Colonic mucosa (tissue), 4 donors: Measurements from ENCODE around the gene ADARB2. TPM values are rescaled to one million over a fixed set of nuclear protein-coding genes. Genes with fewer than 3 reads are reported as not detected.
A peak's percentile ranks its signal among the peaks of the same experiment; 100 is the strongest.

Experiments used
- DNase-seq: peaks from one replicate; pipeline ENCODE4 v3.0.0-alpha.2; 2020
- H3K27ac ChIP-seq: fragments of 200-600 bp; one replicate; pipeline ENCODE4 v1.8.0; 2021
- H3K27me3 ChIP-seq: fragments of 200-600 bp; one replicate; pipeline ENCODE4 v1.8.0; 2021
- H3K36me3 ChIP-seq: fragments of 200-600 bp; one replicate; pipeline ENCODE4 v1.8.0; 2021
- H3K4me1 ChIP-seq: fragments of 200-600 bp; one replicate; pipeline ENCODE4 v1.8.0; 2021; ENCODE audit warnings: mild to moderate bottlenecking
- H3K4me3 ChIP-seq: fragments of 200-600 bp; one replicate; pipeline ENCODE4 v1.8.0; 2021
- H3K9ac ChIP-seq, 2 donors: one replicate each; pipeline ENCODE4 v1.7.0; 2013; ENCODE audit warnings: control low read depth in 2 of 2, low read depth in 2 of 2, low read length in 2 of 2
- H3K9me3 ChIP-seq: fragments of 200-600 bp; one replicate; pipeline ENCODE4 v1.8.0; 2021
- intact Hi-C: fragments of 100-400 bp; cut with DNase I; formaldehyde crosslinking; loops from one replicate; pipeline ENCODE4 v1.14.1; 2022
- total RNA-seq, 2 donors: library from RNA; stranded (reverse); fragmentation: NEBNext Ultra II Directional in 1 of 2; extraction: Animal tissue kit (Norgen Biotek cat#: 25700) in 1 of 2; gene quantifications; one replicate each; pipeline ENCODE4 v1.2.1, GENCODE V29; 2021
- TF ChIP-seq, protein P1 (sequence below): fragments of 200-600 bp; IDR thresholded peaks from one replicate; pipeline ENCODE4 v1.8.0; 2022; ENCODE audit warnings: antibody characterized with exemption, mild to moderate bottlenecking
- donor health status: healthy.
- donor health status: DM: no; HTN: no; CAD: no.
- donor health status: DM: no; HTN: no; CAD: no.

Gene ADARB2
- total RNA-seq, 2 donors from 2014 or later = 0.19 TPM; not detected in 1

DNA sequence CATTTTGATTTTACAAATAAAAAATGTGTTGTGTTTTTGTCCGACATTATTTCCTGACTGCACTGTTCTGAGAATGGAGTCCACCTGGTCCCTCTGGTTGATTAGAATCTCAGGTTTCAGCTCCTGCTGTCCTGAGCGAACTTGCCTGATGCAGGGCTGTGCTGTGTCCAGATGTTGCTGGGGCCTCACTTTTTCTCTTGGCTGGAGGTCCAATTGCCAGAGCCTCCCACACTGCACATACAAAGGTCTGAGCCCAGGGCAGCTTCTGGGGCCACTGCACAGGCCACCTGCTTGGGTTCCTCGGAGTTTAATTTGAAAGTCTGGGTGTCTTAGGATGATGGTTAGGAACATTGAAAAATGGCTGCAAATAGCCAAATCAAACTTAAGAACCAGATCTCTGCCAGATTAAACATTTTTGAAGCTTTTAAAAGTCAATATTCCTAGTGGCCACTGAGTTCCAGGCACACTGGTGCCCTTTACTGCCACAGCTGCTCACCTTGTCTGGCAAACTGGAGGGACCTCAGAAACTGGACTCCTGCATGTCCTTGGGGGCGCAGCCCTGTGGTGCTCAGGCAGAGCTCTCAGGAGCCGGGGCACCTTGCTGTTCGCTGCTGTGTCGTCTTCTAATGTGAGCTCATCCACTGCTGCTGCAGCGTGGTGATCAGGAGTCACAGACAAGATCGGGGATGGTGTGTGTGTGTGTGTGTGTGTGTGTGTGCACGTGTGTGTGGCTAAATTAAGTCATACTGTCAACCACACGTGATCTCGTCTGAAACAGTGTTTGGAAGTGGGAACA is 606.1 kb downstream of the ADARB2 start:
- H3K27me3 ChIP-seq = no peaks in the 10 kb centered on the region
- intact Hi-C loops = no loop called here
- peak; percentile 4 for DNase-seq
- H3K4me3 ChIP-seq = no peak overlapping the region
- peaks cover 11% of the 10 kb centered on the region for H3K36me3 ChIP-seq
- no peaks in the 10 kb centered on the region for H3K9me3 ChIP-seq
- TF ChIP-seq, protein P1, sequence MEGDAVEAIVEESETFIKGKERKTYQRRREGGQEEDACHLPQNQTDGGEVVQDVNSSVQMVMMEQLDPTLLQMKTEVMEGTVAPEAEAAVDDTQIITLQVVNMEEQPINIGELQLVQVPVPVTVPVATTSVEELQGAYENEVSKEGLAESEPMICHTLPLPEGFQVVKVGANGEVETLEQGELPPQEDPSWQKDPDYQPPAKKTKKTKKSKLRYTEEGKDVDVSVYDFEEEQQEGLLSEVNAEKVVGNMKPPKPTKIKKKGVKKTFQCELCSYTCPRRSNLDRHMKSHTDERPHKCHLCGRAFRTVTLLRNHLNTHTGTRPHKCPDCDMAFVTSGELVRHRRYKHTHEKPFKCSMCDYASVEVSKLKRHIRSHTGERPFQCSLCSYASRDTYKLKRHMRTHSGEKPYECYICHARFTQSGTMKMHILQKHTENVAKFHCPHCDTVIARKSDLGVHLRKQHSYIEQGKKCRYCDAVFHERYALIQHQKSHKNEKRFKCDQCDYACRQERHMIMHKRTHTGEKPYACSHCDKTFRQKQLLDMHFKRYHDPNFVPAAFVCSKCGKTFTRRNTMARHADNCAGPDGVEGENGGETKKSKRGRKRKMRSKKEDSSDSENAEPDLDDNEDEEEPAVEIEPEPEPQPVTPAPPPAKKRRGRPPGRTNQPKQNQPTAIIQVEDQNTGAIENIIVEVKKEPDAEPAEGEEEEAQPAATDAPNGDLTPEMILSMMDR = no peak
- H3K9ac ChIP-seq = no peak overlapping the region
- H3K27ac ChIP-seq = no peak overlapping the region
- no peaks in the 10 kb centered on the region for H3K4me1 ChIP-seq

DNA sequence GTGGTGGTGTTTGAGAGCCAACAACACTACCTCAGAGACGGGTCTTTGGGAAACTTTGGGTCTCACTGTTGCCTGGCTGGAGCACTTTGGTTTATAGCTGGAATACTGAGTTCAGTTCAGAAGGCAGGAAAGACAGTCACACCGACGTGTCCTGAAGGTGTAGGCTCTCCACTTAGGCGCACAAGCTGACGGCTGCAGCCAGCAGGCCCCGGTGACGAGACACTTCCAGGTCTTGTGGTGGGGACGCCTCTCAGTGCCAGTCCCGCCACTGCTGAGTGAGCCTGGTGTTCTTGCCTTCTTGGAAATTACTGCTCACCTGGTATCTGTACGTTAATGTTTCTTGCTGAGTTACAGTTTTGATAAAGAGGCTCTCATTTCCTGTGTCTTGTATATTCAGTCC is 607.1 kb downstream of the ADARB2 start:
- DNase-seq = peak; percentile 14
- Histone ChIP-seq H3K27ac (no peak overlapping the region), H3K4me3 (no peak overlapping the region), H3K9me3 (no peaks in the 10 kb centered on the region), H3K9ac (no peak overlapping the region), H3K36me3 (peaks cover 18% of the 10 kb centered on the region), H3K4me1 (no peaks in the 10 kb centered on the region), H3K27me3 (no peaks in the 10 kb centered on the region)
- TF ChIP-seq, protein P1 = no peak
- intact Hi-C loops = no loop called here

DNA sequence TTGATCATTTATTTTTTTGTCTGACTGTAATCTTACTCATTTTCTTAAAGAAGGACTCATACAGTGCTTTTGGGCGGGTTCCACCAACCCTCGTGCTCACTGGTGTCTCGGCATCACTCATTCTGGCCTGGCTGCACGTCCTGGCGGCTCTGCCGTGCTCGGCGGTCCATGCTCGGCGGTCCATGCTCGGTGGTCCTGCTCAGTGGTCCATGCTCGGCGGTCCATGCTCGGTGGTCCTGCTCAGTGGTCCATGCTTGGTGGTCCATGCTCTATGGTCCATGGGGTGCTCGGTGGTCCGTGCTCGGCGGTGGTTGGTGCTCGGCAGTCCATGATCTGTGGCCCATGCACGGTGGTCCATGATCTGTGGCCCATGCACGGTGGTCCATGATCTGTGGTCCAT is 608.7 kb downstream of the ADARB2 start:
- H3K4me3 ChIP-seq = no peak overlapping the region
- peak; percentile 9 for DNase-seq
- peaks cover 23% of the 10 kb centered on the region for H3K36me3 ChIP-seq
- intact Hi-C loops = no loop called here
- no peaks in the 10 kb centered on the region for H3K4me1 ChIP-seq
- no peak overlapping the region for H3K27ac ChIP-seq
- no peaks in the 10 kb centered on the region for H3K9me3 ChIP-seq
- no peak overlapping the region for H3K9ac ChIP-seq
- TF ChIP-seq, protein P1 = no peak
- H3K27me3 ChIP-seq = no peaks in the 10 kb centered on the region

DNA sequence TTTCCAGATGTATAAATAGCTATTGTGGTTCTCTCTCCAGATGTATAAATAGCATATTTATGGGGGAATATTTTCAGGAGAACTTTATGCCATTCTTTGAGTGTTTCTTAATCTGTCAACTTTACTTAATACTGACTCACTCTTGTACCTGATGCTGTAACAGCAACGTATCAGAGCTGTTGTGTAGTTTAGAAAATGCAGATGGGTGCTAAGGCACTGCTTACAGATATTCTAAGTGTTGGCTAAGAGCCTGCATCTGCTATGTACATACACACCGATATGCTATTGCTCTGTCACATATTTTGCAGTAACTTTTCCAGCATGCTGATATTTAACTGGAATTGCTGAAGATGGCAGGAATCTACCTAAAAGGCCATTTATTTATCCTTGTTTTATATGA is 609.2 kb downstream of the ADARB2 start:
- TF ChIP-seq, protein P1 = no peak
- Histone ChIP-seq H3K27ac (no peak overlapping the region), H3K27me3 (no peaks in the 10 kb centered on the region), H3K9me3 (no peaks in the 10 kb centered on the region), H3K4me1 (no peaks in the 10 kb centered on the region), H3K9ac (no peak overlapping the region), H3K4me3 (no peak overlapping the region), H3K36me3 (peaks cover 23% of the 10 kb centered on the region)
- intact Hi-C loops = no loop called here
- no peak for DNase-seq

DNA sequence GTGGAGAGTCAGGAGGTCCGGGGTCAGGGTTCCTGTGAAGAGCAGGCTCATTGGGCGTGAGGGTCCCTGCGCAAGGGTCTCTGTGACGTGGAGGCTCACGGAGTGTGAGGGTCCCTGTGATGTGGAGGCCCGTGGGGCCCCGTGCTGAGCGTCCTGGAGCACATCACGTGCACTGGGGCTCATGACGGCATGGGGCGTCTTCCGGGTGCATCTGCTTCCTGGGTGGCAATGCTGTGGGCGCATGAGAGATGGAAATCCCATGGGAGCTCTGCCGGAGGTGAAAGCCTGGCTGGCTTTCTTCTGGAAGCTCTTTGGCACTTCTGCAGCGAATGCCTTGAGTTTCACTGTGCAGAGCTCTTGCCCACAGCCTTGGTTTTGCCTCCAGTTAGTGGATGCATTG is 609.7 kb downstream of the ADARB2 start:
- Histone ChIP-seq H3K27me3 (no peaks in the 10 kb centered on the region), H3K4me1 (no peaks in the 10 kb centered on the region), H3K27ac (no peak overlapping the region), H3K36me3 (peaks cover 23% of the 10 kb centered on the region), H3K4me3 (no peak overlapping the region), H3K9me3 (no peaks in the 10 kb centered on the region), H3K9ac (no peak overlapping the region)
- TF ChIP-seq, protein P1 = no peak
- DNase-seq = peak; percentile 5
- intact Hi-C loops = no loop called here
